HG03064 (cell line): ENCODE results near the gene UVSSA.
"Not testable (repeated sequence)": the region's sequence is repeated elsewhere in the genome, so short reads cannot be mapped to it uniquely, and the experiment has no call there.

Experiments used
- ATAC-seq: cut with Tn5 transposase; IDR thresholded peaks from one replicate; pipeline ENCODE4 v1.9.1; 2021; ENCODE audit warnings: low read depth; ENCODE audit not compliant: unreplicated experiment

UVSSA gene

GRCh38 chr4:1315836-1316536 lies 31.0 kb upstream of the UVSSA start:
- ATAC-seq = no peak

- ATAC-seq = no peak
Observed at GRCh38 chr4:1316537-1317168, 30.4 kb upstream of the UVSSA start.

GRCh38 chr4:1317177-1318045 lies 29.6 kb upstream of the UVSSA start:
- ATAC-seq = no peak

- ATAC-seq = no peak
Observed at GRCh38 chr4:1318046-1318375, 29.0 kb upstream of the UVSSA start.

GRCh38 chr4:1318488-1319213 lies 28.4 kb upstream of the UVSSA start:
- ATAC-seq = no peak

GRCh38 chr4:1321486-1321885 lies 25.5 kb upstream of the UVSSA start:
- no peak for ATAC-seq

- no peak for ATAC-seq
Observed at GRCh38 chr4:1321946-1322650, 24.9 kb upstream of the UVSSA start.

GRCh38 chr4:1323280-1323634 lies 23.8 kb upstream of the UVSSA start:
- ATAC-seq = no peak

GRCh38 chr4:1323635-1324442 lies 23.2 kb upstream of the UVSSA start:
- ATAC-seq = no peak

- not testable (repeated sequence) for ATAC-seq
Observed at GRCh38 chr4:1324443-1325175, 22.4 kb upstream of the UVSSA start.

- ATAC-seq = no peak
Observed at GRCh38 chr4:1325176-1325480, 21.9 kb upstream of the UVSSA start.

- no peak for ATAC-seq
Observed at GRCh38 chr4:1325681-1326635, 21.1 kb upstream of the UVSSA start.

GRCh38 chr4:1326751-1327525 lies 20.1 kb upstream of the UVSSA start:
- ATAC-seq = no peak

- ATAC-seq = no peak
Observed at GRCh38 chr4:1327526-1328266, 19.3 kb upstream of the UVSSA start.

- ATAC-seq = no peak
Observed at GRCh38 chr4:1328267-1329155, 18.5 kb upstream of the UVSSA start.
